ENCODE results near the gene PLPP3.

Gene PLPP3

DNA sequence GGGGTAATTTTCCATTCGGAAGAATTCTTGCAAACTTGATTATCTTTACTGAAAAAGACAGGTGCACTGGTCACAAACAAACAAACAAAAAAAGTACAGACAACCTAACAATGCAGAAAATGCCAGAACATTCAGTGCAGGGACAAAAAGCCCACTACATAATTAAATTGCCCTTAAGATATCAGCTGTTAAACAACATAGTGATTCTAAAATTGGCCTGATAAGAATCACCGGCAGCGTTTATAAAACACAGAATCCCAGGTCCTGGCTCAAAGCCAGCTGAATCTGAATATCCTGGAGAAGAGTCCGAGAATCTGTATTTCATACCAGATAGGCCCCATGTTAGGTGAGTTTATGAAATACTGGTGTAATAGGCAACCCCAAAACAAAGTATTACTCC, 6.1 kb downstream of the PLPP3 start:
- DNase-seq (ENCODE audit: low read depth): no peak
- TF ChIP-seq CTCF (conservative IDR thresholded peaks at IDR 0.05; ENCODE audit: low read depth, low read length): no peak
- no peak overlapping the region for H3K4me3 ChIP-seq (ENCODE audit: low read length)

DNA sequence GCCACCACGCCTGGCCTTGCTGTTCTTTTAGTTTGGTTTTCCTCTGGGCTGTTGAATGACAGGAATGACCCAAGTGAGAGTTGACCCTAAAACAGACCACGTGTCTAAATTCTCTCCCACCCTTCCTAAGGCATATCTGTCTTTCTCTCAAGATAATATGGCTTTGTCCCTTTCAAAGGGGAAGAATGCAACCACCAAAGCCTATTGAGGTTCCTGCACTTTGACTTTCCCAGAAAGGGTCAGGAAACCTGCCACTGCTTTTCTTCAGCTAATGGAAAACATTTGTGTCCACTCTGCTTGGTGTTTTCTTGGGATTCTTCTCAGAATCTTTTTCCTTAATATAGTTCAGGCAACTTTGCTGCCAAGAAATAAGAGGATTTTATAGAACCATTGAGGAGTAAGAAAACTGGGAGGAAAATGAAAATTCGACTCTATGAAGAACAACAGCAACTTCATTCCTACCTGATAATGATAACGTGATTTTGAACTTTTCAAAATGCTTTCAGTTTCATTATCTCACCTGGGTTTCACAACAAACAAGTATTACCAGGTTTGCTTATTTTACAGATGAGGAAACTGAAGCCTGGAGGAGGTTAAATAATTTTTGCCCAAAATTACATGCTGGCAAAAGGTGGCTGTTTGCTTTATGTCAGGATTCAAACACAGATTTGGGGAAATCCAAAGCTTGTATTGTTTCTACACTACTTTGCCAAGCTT, 6.9 kb downstream of the PLPP3 start:
- H3K4me3 ChIP-seq (ENCODE audit: low read length): no peak overlapping the region
- no peak for DNase-seq (ENCODE audit: low read depth)
- no peak for TF ChIP-seq CTCF (conservative IDR thresholded peaks at IDR 0.05; ENCODE audit: low read depth, low read length)

DNA sequence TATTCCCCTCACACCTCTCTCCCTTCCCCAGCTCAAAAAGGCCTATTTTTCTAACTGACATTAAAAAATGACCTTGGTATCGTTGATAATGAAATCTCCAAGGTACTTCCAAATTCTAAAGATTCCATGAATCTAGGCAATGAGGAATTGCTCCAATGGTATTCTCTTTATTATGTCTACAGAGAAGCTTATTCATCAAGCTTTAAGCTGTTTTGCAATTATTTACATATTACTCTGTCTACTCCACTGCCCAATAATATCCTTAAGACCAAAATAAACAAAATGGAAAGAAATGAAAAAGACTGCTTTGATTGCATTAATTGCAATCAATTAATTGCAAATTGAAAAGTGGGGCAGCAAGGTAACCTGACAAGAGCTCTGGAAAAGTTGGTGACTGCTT, 7.9 kb downstream of the PLPP3 start:
- H3K4me3 ChIP-seq (ENCODE audit: low read length): no peak overlapping the region
- no peak for DNase-seq (ENCODE audit: low read depth)
- TF ChIP-seq CTCF (conservative IDR thresholded peaks at IDR 0.05; ENCODE audit: low read depth, low read length): no peak

DNA sequence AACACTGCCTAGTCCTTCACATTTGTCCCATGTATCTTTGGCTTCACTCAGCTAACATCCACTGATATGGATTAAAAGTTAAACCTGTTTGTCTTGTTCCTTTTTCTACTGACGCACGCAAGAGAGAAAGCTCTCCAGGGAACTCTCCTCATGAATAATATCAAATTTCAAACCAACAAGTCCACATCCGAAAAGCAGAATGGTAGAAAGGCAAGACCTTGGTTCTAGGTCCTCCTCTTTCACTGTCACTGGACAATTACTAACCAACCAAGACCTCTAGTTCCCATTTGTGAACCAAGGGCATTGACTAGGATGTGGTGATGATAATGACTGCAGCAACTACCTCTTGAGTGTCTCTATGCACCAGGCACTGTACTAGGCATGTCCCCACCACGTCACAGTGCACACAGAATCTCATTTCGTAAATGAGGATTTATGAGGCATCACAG, 8.4 kb downstream of the PLPP3 start:
- TF ChIP-seq CTCF (conservative IDR thresholded peaks at IDR 0.05; ENCODE audit: low read depth, low read length): no peak
- DNase-seq (ENCODE audit: low read depth): no peak
- no peak overlapping the region for H3K4me3 ChIP-seq (ENCODE audit: low read length)

GRCh38 chr1:56569661-56570060, 9.7 kb downstream of the PLPP3 start:
- H3K4me3 ChIP-seq (ENCODE audit: low read length): no peak overlapping the region
- no peak for DNase-seq (ENCODE audit: low read depth)
- no peak for TF ChIP-seq CTCF (conservative IDR thresholded peaks at IDR 0.05; ENCODE audit: low read depth, low read length)

- no peak for DNase-seq (ENCODE audit: low read depth)
- no peak overlapping the region for H3K4me3 ChIP-seq (ENCODE audit: low read length)
- TF ChIP-seq CTCF (conservative IDR thresholded peaks at IDR 0.05; ENCODE audit: low read depth, low read length): no peak
Measured at GRCh38 chr1:56566994-56567393, 12.4 kb downstream of the PLPP3 start.

DNA sequence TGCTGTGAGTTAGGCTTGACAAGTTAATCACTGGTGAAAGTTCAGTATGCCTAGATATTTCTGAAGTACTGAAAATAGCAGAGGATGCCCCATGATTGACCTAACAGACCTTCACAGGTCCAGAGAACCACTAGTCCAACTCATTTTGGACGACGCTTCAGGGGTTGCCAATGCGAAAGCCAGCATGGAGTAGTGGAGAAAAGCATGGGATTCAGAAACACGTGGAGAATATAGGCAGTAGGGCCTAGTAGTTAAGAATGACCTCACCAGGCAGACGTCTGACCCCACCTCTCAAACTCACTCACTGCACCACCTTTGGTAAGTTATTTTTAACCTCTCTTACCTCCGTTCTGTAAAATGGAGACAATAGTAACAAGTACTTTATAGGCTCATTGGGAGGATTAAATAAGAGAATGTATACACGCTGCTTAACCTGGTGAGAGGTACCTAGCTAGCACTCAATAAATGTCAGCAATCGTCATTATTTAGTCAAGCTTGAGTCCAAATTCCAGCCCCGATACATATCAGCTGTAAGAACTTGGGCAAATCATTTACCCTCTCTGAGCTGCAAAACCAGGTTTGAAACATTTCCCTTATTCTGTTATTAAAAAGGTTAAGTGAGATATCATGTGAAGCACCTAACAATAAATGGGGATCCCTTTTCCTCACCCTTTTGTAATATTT, 13.2 kb downstream of the PLPP3 start:
- no peak overlapping the region for H3K4me3 ChIP-seq (ENCODE audit: low read length)
- no peak for TF ChIP-seq CTCF (conservative IDR thresholded peaks at IDR 0.05; ENCODE audit: low read depth, low read length)
- no peak for DNase-seq (ENCODE audit: low read depth)
